Measurements from ENCODE around the gene FNIP2.
A peak's percentile ranks its signal among the peaks of the same experiment; 100 is the strongest.

The FNIP2 gene

DNA sequence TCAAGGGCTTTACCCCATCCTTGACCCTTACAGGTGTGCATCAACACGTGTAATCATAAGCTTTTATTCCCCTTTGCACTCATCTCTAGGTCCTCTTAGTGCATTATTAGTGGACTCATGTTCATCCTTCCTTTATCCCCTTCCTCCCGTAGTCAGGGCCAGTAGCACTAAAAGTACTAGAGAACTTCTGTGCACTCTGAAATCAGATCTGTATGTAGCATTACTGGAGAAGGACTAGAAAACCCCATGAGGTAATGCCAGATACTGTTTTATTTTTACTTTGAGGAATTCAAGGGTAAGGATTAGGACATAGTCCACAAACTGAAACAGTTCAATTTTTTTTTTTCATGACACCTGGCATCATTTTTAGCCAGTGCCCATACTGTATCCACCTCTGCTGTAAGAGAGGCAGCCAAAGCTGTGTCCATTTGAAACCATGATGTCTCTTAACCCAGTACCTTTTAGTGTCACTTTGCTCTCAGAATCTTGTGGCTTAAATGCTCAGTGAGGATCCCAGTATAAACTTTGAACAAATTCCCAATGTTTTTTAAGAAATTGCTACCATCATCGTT lies 134.7 kb downstream of the FNIP2 start:
- H3K4me3 ChIP-seq: no peak overlapping the region
- no peak overlapping the region for H3K27ac ChIP-seq
- TF ChIP-seq, protein P1, sequence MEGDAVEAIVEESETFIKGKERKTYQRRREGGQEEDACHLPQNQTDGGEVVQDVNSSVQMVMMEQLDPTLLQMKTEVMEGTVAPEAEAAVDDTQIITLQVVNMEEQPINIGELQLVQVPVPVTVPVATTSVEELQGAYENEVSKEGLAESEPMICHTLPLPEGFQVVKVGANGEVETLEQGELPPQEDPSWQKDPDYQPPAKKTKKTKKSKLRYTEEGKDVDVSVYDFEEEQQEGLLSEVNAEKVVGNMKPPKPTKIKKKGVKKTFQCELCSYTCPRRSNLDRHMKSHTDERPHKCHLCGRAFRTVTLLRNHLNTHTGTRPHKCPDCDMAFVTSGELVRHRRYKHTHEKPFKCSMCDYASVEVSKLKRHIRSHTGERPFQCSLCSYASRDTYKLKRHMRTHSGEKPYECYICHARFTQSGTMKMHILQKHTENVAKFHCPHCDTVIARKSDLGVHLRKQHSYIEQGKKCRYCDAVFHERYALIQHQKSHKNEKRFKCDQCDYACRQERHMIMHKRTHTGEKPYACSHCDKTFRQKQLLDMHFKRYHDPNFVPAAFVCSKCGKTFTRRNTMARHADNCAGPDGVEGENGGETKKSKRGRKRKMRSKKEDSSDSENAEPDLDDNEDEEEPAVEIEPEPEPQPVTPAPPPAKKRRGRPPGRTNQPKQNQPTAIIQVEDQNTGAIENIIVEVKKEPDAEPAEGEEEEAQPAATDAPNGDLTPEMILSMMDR (IDR thresholded peaks at IDR 0.05): no peak
- no peak for DNase-seq (ENCODE audit: low spot score)

DNA sequence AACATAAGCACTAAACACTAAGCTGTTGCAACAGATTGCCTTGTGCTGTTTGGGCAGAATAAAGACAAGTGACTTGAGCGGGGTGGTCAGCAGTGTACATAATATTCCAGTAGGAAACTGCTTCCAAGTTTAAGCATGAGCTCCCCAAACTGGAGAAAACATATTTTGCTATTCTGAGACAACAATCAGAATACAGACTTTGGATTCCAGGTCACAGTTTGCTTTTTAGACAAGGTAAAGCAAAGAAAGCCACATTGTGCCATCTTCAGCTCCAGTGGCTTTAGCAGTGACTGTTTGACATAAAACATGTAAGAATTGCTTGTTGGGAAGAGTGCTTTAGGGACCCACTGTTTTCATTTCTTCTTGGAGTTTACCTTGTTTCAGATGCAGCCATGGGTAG lies 136.0 kb downstream of the FNIP2 start:
- no peak for DNase-seq (ENCODE audit: low spot score)
- TF ChIP-seq, protein P1 (IDR thresholded peaks at IDR 0.05): no peak
- no peak overlapping the region for H3K4me3 ChIP-seq
- no peak overlapping the region for H3K27ac ChIP-seq

DNA sequence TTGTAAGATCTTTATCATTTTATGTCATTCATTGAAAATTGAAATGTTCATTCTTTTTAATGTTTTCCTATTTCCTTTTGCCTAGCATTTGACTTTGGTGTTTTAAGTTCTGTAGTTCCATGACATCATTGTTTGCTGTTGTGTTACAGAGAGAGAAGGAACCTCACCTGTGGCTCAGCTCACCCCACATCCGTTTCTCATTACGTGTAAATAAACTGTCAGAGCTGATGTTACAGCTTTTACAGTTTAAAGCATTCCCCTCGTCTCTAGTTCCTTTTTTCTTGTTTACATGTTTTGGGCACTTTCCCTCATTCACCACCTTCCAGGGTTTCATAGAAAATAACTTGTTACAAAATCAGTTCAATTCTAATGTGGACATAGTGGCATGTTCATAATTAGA lies 137.2 kb downstream of the FNIP2 start:
- DNase-seq (ENCODE audit: low spot score): no peak
- Histone ChIP-seq H3K4me3 (no peak overlapping the region), H3K27ac (no peak overlapping the region)
- TF ChIP-seq, protein P1 (IDR thresholded peaks at IDR 0.05): no peak

DNA sequence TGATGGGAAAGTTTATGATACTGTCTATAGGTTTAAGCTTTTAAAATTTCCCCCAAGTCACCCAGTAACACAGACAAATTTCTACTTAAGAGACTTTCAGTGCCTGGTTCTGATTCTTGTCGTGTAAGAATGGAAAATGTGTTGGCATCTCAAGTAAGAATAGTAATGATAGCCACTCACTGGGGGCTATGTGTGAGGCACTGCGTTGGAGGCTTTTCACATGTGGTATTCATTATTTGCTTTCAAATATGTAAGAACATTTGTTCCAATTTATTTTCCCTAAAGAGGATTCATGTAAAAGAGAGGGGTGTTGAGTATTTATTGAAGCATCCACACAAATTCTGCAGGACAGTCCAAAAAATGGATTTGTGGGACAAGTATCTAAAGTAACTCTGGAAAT lies 143.6 kb downstream of the FNIP2 start:
- Histone ChIP-seq H3K27ac (no peak overlapping the region), H3K4me3 (no peak overlapping the region)
- DNase-seq (ENCODE audit: low spot score): no peak
- TF ChIP-seq, protein P1 (IDR thresholded peaks at IDR 0.05): no peak

DNA sequence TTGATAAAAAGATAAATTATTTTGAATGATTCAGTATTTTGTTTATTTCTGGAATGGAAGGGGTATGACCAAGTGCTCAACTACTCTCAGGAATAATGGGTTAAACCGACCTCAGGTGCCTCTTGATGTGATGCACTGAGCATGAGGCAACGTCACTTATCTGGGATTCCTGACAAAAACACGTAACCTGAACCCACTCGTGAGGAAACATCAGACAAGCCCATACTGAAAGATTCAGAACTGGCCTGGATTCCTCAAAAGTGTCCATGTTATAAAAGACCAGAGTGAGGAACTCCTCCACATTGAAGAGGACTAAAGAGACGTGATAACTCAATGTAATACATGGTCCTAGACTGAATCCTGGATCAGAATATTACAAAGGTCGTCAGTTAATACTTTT lies 144.0 kb downstream of the FNIP2 start:
- Histone ChIP-seq H3K27ac (no peak overlapping the region), H3K4me3 (no peak overlapping the region)
- TF ChIP-seq, protein P1 (IDR thresholded peaks at IDR 0.05): no peak
- no peak for DNase-seq (ENCODE audit: low spot score)

DNA sequence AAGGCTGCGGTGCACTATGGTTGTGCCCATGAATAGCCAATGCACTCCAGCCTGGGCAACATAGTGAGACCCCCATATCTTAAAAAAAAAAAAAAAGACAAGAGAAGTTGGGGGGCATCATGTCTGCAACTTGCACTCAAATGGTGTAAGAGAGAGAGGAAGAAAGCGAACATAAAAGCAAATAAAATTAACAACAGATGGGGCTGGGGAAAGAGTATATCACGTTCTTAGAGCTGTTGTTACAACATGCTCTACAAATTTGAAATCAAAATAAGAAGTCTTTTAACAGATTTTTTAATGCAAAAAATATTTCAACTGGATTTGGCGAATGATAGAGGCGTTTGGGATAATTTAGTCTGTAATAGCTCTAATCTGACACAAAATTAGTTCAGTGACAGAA lies 144.9 kb downstream of the FNIP2 start:
- TF ChIP-seq, protein P1 (IDR thresholded peaks at IDR 0.05): no peak
- no peak for DNase-seq (ENCODE audit: low spot score)
- peak overlapping the region in 1 of 2 donors; percentile 46 for H3K27ac ChIP-seq
- H3K4me3 ChIP-seq: no peak overlapping the region

DNA sequence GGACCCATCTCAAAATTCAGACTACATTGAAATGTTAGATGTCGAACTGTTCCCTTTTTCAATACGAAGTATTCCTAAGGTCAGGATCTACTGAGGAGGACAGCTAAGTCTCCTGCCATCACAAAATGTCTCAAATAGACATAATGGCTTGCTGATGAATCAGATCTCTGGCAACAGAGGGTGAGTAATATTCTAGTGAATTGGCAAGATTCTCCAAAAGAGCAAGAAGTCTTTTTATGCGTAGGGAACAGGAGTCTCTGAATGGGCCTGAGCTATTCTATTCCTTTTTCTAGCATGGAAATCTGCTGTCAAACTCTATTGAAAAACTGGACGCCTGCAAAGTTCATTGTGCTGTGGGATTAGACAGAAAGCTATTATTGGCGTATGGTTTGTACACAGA lies 145.4 kb downstream of the FNIP2 start:
- H3K27ac ChIP-seq: peak overlapping the region; percentile 8 to 46
- H3K4me3 ChIP-seq: no peak overlapping the region
- DNase-seq (ENCODE audit: low spot score): no peak
- TF ChIP-seq, protein P1 (IDR thresholded peaks at IDR 0.05): no peak
